Measurements from ENCODE around the gene NFIC. TPM values are rescaled to one million over a fixed set of nuclear protein-coding genes. Genes with fewer than 3 reads are reported as not detected.
"Not testable (repeated sequence)": the region's sequence is repeated elsewhere in the genome, so short reads cannot be mapped to it uniquely, and the experiment has no call there.

The NFIC gene
- total and polyA plus RNA-seq, 10 of the 15 experiments (the other 5 are each of a cell fraction or from before 2014, with no cell fraction given), result 0.71 to 53.5 (median 10.2) TPM

GRCh38 chr19:3420909-3421619 is 54.7 kb downstream of the NFIC start:
- no TSS peak for BruUV-seq (replicated peaks)
- H3K27me3 ChIP-seq (replicated peaks in 1 of 2; ENCODE audit: control insufficient read depth in 2 of 2, insufficient read depth in 2 of 2, low read length in 1 of 2), result no peaks in the 10 kb centered on the region
- CTCF ChIA-PET, result interaction anchor here (1.0 to 3.2 kb wide), 2 partner anchors 9 to 93 kb away, joined by 3 to 26 read pairs; no protein-coding TSS in a partner anchor
- WGBS (ENCODE audit: insufficient coverage, insufficient replicate concordance, low lambda C conversion rate, missing lambda C conversion rate), result 86% methylated on average over 31 of the region's 33 CpGs
- no peak overlapping the region for H3K4me2 ChIP-seq (ENCODE audit: control insufficient read depth, insufficient read depth)
- RAD21 ChIA-PET (ENCODE audit: unreplicated experiment), result interaction anchor here (1.8 kb wide), 1 partner anchor 8 kb away, joined by 7 read pairs; no protein-coding TSS in a partner anchor
- H3K4me3 ChIP-seq, result no peak overlapping the region
- intact Hi-C loops (cut with micrococcal nuclease; ENCODE audit: unreplicated experiment) (no loop called here), in situ Hi-C loops (cut with MboI) (no loop called here)
- ATAC-seq, result no peak
- H3K9me3 ChIP-seq (replicated peaks; ENCODE audit: control insufficient read depth, insufficient read depth, low read length), result no peaks in the 10 kb centered on the region
- TF ChIP-seq TAF1 (IDR thresholded peaks at IDR 0.05; ENCODE audit: borderline replicate concordance, low read depth, low read length) (no peak), NFYA (IDR thresholded peaks at IDR 0.05; ENCODE audit: borderline replicate concordance, low read depth, low read length) (no peak), YBX1 (IDR thresholded peaks at IDR 0.05) (no peak)
- TF ChIP-seq, protein P1, sequence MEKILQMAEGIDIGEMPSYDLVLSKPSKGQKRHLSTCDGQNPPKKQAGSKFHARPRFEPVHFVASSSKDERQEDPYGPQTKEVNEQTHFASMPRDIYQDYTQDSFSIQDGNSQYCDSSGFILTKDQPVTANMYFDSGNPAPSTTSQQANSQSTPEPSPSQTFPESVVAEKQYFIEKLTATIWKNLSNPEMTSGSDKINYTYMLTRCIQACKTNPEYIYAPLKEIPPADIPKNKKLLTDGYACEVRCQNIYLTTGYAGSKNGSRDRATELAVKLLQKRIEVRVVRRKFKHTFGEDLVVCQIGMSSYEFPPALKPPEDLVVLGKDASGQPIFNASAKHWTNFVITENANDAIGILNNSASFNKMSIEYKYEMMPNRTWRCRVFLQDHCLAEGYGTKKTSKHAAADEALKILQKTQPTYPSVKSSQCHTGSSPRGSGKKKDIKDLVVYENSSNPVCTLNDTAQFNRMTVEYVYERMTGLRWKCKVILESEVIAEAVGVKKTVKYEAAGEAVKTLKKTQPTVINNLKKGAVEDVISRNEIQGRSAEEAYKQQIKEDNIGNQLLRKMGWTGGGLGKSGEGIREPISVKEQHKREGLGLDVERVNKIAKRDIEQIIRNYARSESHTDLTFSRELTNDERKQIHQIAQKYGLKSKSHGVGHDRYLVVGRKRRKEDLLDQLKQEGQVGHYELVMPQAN (conservative IDR thresholded peaks at IDR 0.05), result no peak
- SMC1A ChIA-PET (ENCODE audit: uncharacterized antibody, unreplicated experiment), result no interaction called here
- no peaks in the 10 kb centered on the region; the same call in 1 of the 2 replicates for H3K79me2 ChIP-seq (ENCODE audit: control insufficient read depth, insufficient read depth, low read length)
- POLR2A ChIA-PET, result no interaction called here
- H3K36me3 ChIP-seq (ENCODE audit: control insufficient read depth in 2 of 2, insufficient read depth in 2 of 2, low read length in 1 of 2), result peaks cover 0 to 7% of the 10 kb centered on the region in 2 experiments; a peak in 3 of 4 replicates
- H4K20me1 ChIP-seq (ENCODE audit: control insufficient read depth, insufficient read depth), result no peaks in the 10 kb centered on the region
- no peak overlapping the region for H3K27ac ChIP-seq (ENCODE audit: control insufficient read depth, insufficient read depth)
- no peak for FAIRE-seq
- no peak overlapping the region for H2AFZ ChIP-seq (ENCODE audit: control insufficient read depth, low read depth, low read length)
- DNase-seq (ENCODE audit: low read depth, low spot score), result no peak
- H3K4me1 ChIP-seq (ENCODE audit: control insufficient read depth, insufficient read depth, low read length), result no peaks in the 10 kb centered on the region
- no peak overlapping the region for H3K9ac ChIP-seq (ENCODE audit: control insufficient read depth, insufficient read depth, low read length)

- SMC1A ChIA-PET (ENCODE audit: uncharacterized antibody, unreplicated experiment); H3K4me1 ChIP-seq (ENCODE audit: control insufficient read depth, insufficient read depth, low read length); H2AFZ ChIP-seq (ENCODE audit: control insufficient read depth, low read depth, low read length); BruUV-seq (replicated peaks); POLR2A ChIA-PET; RAD21 ChIA-PET (ENCODE audit: unreplicated experiment); H3K79me2 ChIP-seq (ENCODE audit: control insufficient read depth, insufficient read depth, low read length); H3K4me2 ChIP-seq (ENCODE audit: control insufficient read depth, insufficient read depth); H4K20me1 ChIP-seq (ENCODE audit: control insufficient read depth, insufficient read depth); H3K9me3 ChIP-seq (replicated peaks; ENCODE audit: control insufficient read depth, insufficient read depth, low read length); in situ Hi-C loops (cut with MboI); intact Hi-C loops (cut with micrococcal nuclease; ENCODE audit: unreplicated experiment); H3K9ac ChIP-seq (ENCODE audit: control insufficient read depth, insufficient read depth, low read length); H3K4me3 ChIP-seq; DNase-seq (ENCODE audit: low read depth, low spot score); H3K27ac ChIP-seq (ENCODE audit: control insufficient read depth, insufficient read depth); ATAC-seq; H3K27me3 ChIP-seq (replicated peaks in 1 of 2; ENCODE audit: control insufficient read depth in 2 of 2, insufficient read depth in 2 of 2, low read length in 1 of 2); FAIRE-seq: not testable (repeated sequence)
- over 99% methylated on average over 12 of the region's 12 CpGs for WGBS (ENCODE audit: insufficient coverage, insufficient replicate concordance, low lambda C conversion rate, missing lambda C conversion rate)
- peaks cover 4 to 12% of the 10 kb centered on the region in 2 experiments; a peak in 3 of 4 replicates for H3K36me3 ChIP-seq (ENCODE audit: control insufficient read depth in 2 of 2, insufficient read depth in 2 of 2, low read length in 1 of 2)
- CTCF ChIA-PET, result interaction anchor here (1.0 to 3.2 kb wide), 2 partner anchors 8 to 94 kb away, joined by 3 to 26 read pairs; no protein-coding TSS in a partner anchor
Observed at GRCh38 chr19:3421656-3422055, 55.3 kb downstream of the NFIC start.
